ENCODE data around the gene MEX3A. TPM values are rescaled to one million over a fixed set of nuclear protein-coding genes. Genes with fewer than 3 reads are reported as not detected.
A peak's percentile ranks its signal among the peaks of the same experiment; 100 is the strongest.
"Not testable (repeated sequence)": the region's sequence is repeated elsewhere in the genome, so short reads cannot be mapped to it uniquely, and the experiment has no call there.

Gene MEX3A
- total and polyA plus RNA-seq, 5 experiments from 2014 or later, result 0.38 TPM; not detected in 4

DNA sequence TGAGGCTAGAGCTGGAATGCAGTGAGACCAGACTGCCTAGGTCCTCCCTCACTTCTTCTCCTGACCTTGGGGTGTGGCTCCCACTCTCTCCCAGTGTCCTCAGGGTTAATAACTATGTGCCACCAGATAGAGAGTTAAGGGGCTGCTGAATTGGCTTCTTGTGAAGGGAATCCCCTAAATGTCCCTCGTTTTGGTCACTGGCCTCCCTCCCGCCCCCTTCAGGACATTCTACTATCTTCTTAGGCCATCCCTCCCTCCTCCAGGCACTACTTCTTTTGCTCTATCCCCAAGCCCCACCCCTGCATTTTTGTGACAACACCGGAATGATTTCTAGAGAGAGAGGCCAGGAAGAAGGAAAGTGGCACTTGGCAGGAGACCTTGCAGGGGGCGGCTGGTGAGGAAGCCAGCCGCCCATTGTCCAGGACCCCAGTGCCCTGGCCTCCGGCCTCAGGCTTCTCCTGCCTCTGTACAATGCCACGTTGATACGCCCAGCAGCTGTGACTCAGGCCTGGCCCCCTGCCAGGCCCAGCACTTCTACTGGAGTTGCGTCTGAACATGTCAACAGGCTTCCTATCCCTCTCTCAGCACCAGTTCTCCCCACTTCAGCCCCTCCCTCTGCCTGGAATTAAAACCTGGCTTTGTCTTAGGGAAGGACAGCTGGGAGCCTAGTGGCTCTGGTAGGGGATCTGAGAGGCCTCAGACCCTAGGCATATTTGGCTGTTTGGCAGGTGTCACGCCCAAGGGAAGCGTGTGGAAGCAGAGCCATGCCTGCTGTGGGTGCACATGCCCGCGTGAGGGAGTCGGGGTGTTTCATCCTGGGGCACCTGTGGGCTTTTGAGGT lies 41.3 kb upstream of the MEX3A start:
- Mint-ChIP-seq H3K9me3 (no peaks in the 10 kb centered on the region), H3K36me3 (no peaks in the 10 kb centered on the region), H3K27me3 (peaks cover 0 to 8% (median 1%) of the 10 kb centered on the region in 5 donors), H3K4me3 (peak overlapping the region in 4 of 10 donors; percentile 30 to 74 (median 48)), H3K27ac (peak overlapping the region; percentile 22 to 92 (median 82)), H3K4me1 (peaks cover 18 to 62% (median 52%) of the 10 kb centered on the region in 4 donors)
- DNase-seq (peak in 9 of 10 donors; percentile 48 to 77 (median 53)), ATAC-seq (peak; percentile 15 to 17)
- POLR2A ChIA-PET, result interaction anchor here (1.7 to 1.8 kb wide), 2 partner anchors 9 to 17 kb away, joined by 5 to 6 read pairs; partner anchors contain the start of gene LMNA

DNA sequence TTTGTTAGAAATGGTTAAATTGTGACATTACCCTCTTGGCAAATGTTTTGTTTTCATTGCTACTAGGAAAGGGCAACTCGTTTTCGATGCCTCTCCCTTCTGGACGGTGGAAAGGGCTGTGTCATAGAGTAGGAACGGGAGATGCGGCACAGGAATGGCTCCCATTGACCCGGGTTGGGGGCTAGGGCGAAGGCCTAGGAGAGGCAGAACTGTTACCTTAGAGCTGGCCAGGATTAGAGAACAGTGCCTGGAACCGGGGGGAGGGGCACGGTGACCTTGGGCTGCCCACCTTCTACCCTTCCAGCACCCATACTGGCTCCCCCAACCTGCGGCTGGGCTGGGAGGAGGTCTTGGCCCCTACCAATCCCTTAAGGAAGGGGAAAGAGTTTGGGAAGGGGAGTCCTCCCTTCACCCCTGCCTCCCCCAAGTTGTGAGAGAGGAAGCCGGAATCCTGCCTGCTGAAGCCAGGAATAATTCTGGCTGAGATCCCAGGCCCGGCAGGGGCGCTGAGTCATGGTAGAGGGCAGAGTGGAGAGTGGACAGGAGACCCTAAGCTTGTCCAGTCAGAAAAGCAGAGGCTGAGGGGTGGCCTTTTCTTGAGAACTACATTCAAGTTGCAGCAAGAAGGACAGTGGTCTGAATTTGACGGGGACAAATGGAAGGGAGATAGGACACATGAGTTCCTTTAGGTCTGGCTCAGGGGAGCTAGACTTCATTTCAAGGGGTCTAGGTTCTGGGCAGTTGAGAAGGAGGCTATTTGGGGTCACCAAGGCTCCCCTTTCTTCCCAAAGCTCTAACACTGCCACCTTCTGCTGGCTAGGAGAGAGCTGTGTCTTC lies 40.5 kb upstream of the MEX3A start:
- H3K4me1 Mint-ChIP-seq, result peaks cover 18 to 58% (median 46%) of the 10 kb centered on the region in 4 donors
- H3K27ac Mint-ChIP-seq, result peak overlapping the region in 8 of 10 donors; percentile 17 to 90 (median 56)
- DNase-seq, result no peak

DNA sequence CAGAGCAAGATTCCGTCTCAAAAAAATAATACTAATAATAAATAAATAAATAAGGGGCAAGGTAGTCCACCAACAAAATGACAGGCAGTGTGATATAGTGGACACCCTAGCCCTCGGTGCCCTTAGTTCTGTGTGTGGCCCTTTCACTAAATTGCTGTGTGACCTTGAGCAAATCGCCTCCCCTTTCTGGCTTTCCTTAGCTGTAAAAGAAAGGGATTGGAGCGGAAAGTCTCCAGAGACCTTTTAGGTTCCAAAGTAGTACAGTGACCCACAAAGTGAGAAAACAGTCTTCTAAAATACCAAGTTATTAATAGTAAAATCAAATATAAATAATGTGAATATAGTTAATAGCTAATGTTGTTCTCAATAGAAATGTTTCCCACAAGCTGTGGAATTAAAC lies 39.8 kb upstream of the MEX3A start:
- H3K36me3 Mint-ChIP-seq, result no peaks in the 10 kb centered on the region
- ATAC-seq (no peak), DNase-seq (no peak)
- H3K4me1 Mint-ChIP-seq, result peaks cover 15 to 52% (median 40%) of the 10 kb centered on the region in 4 donors
- H3K27ac Mint-ChIP-seq, result peak overlapping the region in 2 of 10 donors; percentile 74 to 80
- H3K9me3 Mint-ChIP-seq, result no peaks in the 10 kb centered on the region
- H3K4me3 Mint-ChIP-seq, result no peak overlapping the region
- H3K27me3 Mint-ChIP-seq, result peaks cover 0 to 8% (median 4%) of the 10 kb centered on the region in 5 donors
- POLR2A ChIA-PET, result no interaction called here

More for the DNA sequence above, 40.5 kb upstream of the MEX3A start:
- ATAC-seq, result no peak
- no peaks in the 10 kb centered on the region for H3K36me3 Mint-ChIP-seq
- no peaks in the 10 kb centered on the region for H3K9me3 Mint-ChIP-seq
- POLR2A ChIA-PET, result interaction anchor here (1.7 kb wide), 1 partner anchor 16 kb away, joined by 6 read pairs; no protein-coding TSS in a partner anchor
- peak overlapping the region in 1 of 10 donors; percentile 48 for H3K4me3 Mint-ChIP-seq
- H3K27me3 Mint-ChIP-seq, result peaks cover 0 to 8% (median 4%) of the 10 kb centered on the region in 5 donors

DNA sequence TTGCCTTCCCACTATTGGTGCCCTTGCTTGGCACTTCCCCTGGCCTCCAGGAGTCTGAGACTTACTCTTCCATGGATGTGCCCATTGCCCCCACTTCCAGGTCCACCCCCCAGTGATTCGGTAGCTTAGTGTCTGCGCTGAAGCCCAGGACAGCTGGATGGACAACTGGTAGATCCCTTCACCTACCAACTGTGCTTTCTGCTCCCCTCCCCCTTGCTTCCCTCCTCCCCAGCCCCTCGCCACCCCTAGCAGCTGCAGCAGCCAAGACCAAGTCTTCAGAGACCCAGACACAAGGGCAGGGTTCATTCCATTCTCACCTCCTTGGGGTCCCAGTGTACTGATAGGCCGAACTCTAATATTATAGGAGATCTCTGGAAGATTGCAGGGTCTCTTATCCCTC lies 39.2 kb upstream of the MEX3A start:
- peaks cover 13 to 48% (median 35%) of the 10 kb centered on the region in 4 donors for H3K4me1 Mint-ChIP-seq
- ATAC-seq, result no peak
- POLR2A ChIA-PET, result no interaction called here

DNA sequence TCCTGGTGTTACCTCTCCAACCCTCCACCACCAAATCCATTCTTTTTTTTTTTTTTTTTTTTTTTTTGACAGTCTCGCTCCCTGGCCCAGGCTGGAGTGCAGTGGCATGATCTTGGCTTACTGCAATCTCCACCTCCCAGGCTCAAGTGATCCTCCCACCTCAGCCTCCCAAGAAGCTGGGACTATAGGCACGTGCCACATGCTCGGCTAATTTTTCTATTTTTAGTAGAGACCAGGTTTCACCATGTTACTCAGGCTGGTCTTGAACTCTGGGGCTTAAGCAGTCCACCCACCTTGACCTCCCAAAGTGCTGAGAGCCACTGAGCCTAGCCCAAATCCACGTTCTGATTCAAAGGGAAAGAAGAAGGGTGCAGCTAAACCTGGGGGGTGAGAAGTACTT lies 38.7 kb upstream of the MEX3A start:
- ATAC-seq, POLR2A ChIA-PET, H3K36me3 Mint-ChIP-seq, DNase-seq, H3K27ac Mint-ChIP-seq, H3K9me3 Mint-ChIP-seq, H3K4me3 Mint-ChIP-seq: not testable (repeated sequence)
- Mint-ChIP-seq H3K4me1 (peaks cover 12 to 48% (median 35%) of the 10 kb centered on the region in 4 donors), H3K27me3 (peaks cover 0 to 16% (median 9%) of the 10 kb centered on the region in 5 donors)

More for the DNA sequence above, 39.2 kb upstream of the MEX3A start:
- no peaks in the 10 kb centered on the region for H3K9me3 Mint-ChIP-seq
- H3K4me3 Mint-ChIP-seq, result no peak overlapping the region
- peak overlapping the region in 1 of 10 donors; percentile 24 for H3K27ac Mint-ChIP-seq
- no peak for DNase-seq
- H3K27me3 Mint-ChIP-seq, result peaks cover 0 to 11% (median 6%) of the 10 kb centered on the region in 5 donors
- no peaks in the 10 kb centered on the region for H3K36me3 Mint-ChIP-seq

DNA sequence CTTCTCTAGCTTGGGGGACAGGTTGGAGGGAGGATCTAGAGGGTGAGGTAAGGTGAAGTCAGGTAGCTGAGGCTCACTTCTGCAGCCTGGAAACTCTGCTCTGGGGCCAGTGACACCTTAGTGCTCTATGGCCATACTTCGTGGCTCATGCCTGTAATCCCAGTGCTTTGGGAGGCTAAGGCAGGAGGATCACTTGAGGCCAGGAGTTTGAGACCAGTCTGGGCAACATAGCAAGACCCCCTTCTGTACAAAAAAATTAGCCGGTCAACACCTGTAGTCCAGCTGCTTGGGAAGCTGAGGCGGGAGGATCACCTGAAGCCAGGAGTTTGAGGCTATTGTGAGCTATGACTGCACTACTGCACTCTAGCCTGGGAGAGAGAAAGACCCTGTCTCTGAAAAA lies 38.1 kb upstream of the MEX3A start:
- ATAC-seq, result no peak
- POLR2A ChIA-PET, result no interaction called here
- Mint-ChIP-seq H3K4me1 (peaks cover 14 to 48% (median 37%) of the 10 kb centered on the region in 4 donors), H3K4me3 (peak overlapping the region in 2 of 10 donors; percentile 18 to 47), H3K27me3 (peaks cover 0 to 20% (median 16%) of the 10 kb centered on the region in 5 donors), H3K9me3 (no peaks in the 10 kb centered on the region), H3K27ac (peak overlapping the region in 2 of 10 donors; percentile 56 to 75), H3K36me3 (no peaks in the 10 kb centered on the region)
- DNase-seq, result no peak

DNA sequence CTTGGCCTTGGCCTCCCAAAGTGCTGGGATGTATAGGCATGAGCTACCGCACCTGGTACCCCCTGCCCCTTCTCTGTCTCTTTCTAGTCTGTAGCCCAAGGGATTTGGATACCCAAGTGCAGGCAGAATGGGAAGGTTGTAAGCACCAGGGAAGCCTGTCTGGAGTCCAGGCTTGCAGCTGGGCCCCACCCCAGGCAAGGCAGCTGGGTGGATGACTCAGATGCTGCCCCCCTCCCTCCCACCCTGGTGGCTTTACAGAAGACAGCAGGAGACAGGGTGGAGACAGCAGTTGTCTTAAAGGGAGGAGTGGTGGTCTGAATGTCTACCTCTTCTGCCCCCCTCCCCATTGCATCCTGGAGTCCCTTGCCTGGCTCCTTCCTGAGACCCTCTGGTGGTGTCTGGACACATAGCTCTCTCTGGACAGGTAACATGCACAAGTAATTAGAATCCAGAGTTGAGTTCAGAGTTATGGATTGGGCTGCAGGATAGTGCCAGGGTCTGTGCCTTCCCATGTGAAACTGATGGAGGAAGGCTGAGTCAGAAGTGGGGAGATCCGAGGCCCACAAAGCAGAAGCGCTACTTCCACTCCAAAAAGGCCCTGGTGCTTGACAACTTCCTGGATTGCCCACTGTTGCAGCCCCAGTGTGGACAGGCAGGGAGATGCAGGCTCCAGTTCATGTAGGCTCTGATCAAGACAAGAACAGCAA lies 37.4 kb upstream of the MEX3A start:
- DNase-seq, result no peak
- peak overlapping the region in 1 of 10 donors; percentile 47 for H3K4me3 Mint-ChIP-seq
- H3K36me3 Mint-ChIP-seq, result no peaks in the 10 kb centered on the region
- H3K9me3 Mint-ChIP-seq, result no peaks in the 10 kb centered on the region
- peak overlapping the region in 3 of 10 donors; percentile 36 to 75 (median 56) for H3K27ac Mint-ChIP-seq
- H3K4me1 Mint-ChIP-seq, result peaks cover 12 to 47% (median 37%) of the 10 kb centered on the region in 4 donors
- ATAC-seq, result peak in 1 of 2 donors; percentile 12
- H3K27me3 Mint-ChIP-seq, result peaks cover 0 to 25% (median 22%) of the 10 kb centered on the region in 5 donors
- POLR2A ChIA-PET, result no interaction called here

DNA sequence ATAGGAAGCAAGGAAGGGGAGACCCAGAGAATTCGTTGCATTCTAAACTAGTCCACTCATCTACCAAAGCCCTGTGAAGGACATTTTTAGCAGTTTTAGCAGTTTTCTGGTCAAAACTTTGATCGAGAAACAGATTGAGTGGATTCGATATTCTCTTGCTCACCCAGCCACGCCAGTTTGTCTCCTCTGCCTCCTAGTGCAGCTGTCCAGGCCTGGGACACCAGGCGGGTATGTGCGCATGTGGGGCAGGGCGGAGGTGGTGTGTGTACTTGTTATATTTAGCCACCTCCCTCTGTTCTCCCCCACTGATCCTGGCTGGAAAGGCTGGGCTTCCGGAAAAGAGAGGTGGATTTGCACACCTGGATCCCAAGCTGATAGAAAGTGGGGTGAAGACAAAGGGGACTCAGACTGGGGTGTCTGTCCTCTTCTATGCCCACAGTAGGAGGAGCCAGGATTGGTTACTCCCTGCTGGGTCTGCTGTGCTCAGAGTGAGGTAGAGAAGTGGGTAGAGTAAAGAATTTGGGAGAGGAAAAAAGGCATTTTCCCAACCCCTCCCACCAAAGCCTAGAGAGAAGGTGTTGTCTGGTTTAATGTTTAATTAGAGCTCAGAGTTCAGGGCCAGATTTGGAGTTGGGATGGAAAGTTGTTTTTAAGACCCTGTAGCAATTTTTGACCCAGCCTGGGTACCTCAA lies 36.1 kb upstream of the MEX3A start:
- Mint-ChIP-seq H3K4me1 (peaks cover 14 to 45% (median 32%) of the 10 kb centered on the region in 4 donors), H3K27me3 (peaks cover 4 to 37% (median 32%) of the 10 kb centered on the region in 5 donors), H3K9me3 (no peaks in the 10 kb centered on the region), H3K4me3 (peak overlapping the region in 2 of 10 donors; percentile 53 to 58), H3K27ac (no peak overlapping the region), H3K36me3 (no peaks in the 10 kb centered on the region)
- no peak for ATAC-seq
- POLR2A ChIA-PET, result interaction anchor here (1.5 kb wide), 1 partner anchor 10 kb away, joined by 3 read pairs; no protein-coding TSS in a partner anchor
- no peak for DNase-seq

DNA sequence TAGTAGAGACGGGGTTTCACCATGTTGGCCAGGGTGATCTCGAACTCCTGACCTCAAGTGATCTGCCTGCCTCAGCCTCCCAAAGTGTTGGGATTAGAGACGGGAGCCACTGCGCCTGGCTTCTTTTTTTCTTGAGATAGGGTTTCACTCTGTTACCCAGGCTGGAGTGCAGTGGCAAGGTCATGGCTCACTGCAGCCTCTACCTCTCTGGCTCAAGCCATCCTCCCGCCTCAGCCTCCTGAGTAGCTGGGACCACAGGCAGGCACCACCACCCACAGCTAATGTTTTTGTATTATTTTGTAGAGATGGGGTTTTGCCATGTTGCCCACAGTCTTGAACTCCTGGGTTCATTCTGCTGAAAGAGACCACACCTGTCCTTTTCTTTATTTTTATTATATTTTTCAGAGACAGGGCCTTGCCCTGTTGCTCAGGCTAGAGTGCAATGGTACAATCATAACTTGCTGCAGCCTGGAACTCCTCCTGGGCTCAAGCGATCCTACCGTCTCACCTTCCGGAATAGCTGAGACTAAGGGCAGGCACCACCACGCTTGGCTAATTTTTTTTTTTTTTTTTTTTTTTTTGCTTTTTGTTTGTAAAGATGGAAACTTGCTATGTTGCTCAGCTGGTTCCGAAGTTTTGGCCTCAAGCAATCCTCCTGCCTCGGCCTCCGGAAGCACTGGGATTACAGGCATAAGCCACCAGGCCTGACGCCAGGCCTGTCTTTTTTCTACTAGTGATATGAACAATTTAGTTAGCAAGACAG lies 35.3 kb upstream of the MEX3A start:
- POLR2A ChIA-PET, result interaction anchor here (0.7 to 1.5 kb wide), 3 partner anchors 10 to 802 kb away, joined by 3 to 4 read pairs (median 3); no protein-coding TSS in a partner anchor
- H3K4me3 Mint-ChIP-seq, result peak overlapping the region in 2 of 10 donors; percentile 24 to 70
- H3K9me3 Mint-ChIP-seq, result no peaks in the 10 kb centered on the region
- ATAC-seq, result no peak
- peak overlapping the region in 1 of 10 donors; percentile 21 for H3K27ac Mint-ChIP-seq
- H3K27me3 Mint-ChIP-seq, result peaks cover 4 to 42% (median 35%) of the 10 kb centered on the region in 5 donors
- H3K4me1 Mint-ChIP-seq, result peaks cover 14 to 43% (median 31%) of the 10 kb centered on the region in 4 donors
- no peak for DNase-seq
- H3K36me3 Mint-ChIP-seq, result no peaks in the 10 kb centered on the region

DNA sequence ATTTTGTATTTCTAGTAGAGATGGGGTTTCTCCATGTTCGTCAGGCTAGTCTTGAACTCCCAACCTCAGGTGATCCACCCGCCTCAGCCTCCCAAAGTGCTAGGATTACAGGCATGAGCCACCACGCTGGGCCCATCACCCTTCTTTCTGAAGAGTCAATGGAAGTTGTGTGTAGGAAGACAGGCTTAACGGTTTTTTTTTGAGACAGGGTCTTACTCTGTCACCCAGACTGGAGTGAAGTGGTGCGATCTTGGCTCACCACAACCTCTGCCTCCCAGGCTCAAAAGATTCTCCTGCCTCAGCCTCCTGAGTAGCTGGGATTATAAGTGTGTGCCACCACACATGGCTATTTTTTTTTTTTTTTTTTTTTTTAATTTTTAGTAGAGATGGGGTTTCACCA lies 34.5 kb upstream of the MEX3A start:
- Mint-ChIP-seq H3K27ac (peak overlapping the region in 4 of 10 donors; percentile 25 to 91 (median 50)), H3K4me1 (peaks cover 13 to 43% (median 31%) of the 10 kb centered on the region in 4 donors), H3K4me3 (peak overlapping the region in 8 of 10 donors; percentile 57 to 92 (median 86)), H3K27me3 (peaks cover 4 to 42% (median 32%) of the 10 kb centered on the region in 5 donors)
- not testable (repeated sequence) for ATAC-seq, DNase-seq, H3K9me3 Mint-ChIP-seq, H3K36me3 Mint-ChIP-seq
- POLR2A ChIA-PET, result interaction anchor here (0.7 to 2.0 kb wide), 4 partner anchors 10 to 801 kb away, joined by 3 to 5 read pairs (median 4); no protein-coding TSS in a partner anchor

Data from naive thymus-derived CD8-positive, alpha-beta T cell (primary cell).